NCI-H1417 (cell line): ENCODE results near the gene GALNT11.

ENCODE experiments used
- DNase-seq, 3 experiments: peaks; one replicate each; lab custom pipeline; 2025; lab: John Stamatoyannopoulos, UW

Gene GALNT11

DNA sequence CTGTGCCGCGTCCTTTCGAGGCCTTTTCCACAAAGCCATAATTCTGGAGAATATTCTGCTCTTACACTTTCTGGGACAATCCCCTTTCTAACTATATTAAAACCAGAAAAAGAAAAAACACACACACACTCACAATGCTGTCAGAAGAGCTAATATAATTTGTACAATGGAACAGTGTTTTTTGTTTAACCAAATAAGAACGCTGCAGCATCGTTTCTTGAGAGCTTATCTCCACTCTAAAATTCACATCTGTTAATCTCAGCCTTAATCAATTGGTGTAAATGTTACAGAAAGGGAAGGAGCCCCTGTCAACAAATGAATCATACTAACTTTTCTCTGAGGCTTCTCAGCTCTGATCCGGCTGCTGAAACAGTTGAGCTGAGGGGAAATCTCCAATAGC lies 123.9 kb downstream of the GALNT11 start:
- no peak for DNase-seq

DNA sequence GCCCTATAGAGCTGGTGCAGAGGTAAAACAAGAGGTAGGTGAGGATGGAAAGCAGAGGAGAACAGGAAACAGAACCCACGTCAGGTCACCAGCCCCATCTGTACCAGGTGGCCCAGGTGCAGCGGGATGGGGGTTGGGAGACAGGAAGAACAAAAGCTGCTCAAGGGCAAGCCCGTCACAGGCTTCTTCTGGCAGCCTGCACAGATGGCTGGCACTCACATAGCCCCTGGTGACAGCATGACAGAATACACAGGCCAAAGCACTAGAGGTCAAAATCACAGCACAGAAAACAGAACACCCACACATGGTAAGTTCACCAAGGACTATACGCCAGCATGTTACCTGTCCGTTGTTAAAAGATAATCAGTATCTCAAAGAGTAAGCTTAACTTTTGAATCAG lies 126.8 kb downstream of the GALNT11 start:
- no peak for DNase-seq

DNA sequence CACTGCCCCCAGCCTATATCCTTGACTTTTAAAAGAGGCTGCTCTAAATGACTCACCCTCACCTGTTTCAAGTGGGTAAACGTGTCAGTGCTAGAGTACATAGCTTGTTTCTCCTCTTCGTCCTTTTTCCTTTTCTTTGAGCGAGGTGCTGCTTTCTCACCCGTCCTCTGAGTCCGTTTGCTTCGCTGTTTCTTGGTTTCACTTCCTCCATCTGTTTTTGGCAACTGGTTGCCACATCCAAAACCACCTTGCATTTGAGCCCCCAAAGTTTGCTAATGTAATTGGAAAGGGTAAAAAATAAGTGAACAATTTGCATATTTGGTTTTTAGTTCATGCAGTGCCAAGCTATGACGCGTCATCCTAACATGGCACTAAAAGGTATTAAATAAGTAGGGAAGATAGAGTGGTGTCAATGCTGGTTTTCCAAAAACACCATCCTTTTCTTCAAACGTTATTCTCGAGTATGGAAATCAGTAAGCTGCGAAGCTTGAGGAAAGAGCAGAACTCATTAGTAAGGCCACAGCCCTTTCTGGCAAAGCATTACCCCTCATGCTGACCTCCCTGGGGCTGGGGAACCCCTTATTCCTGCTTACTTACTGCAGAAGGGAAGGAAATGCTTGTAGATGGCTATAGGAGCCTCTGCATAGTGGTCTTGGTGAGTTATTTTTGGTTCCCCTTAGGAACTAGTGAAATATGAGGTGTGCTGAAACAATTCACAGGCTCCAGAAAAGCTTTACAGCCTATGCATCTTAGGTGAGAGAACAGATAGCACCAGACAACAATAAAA lies 133.5 kb downstream of the GALNT11 start:
- no peak for DNase-seq

DNA sequence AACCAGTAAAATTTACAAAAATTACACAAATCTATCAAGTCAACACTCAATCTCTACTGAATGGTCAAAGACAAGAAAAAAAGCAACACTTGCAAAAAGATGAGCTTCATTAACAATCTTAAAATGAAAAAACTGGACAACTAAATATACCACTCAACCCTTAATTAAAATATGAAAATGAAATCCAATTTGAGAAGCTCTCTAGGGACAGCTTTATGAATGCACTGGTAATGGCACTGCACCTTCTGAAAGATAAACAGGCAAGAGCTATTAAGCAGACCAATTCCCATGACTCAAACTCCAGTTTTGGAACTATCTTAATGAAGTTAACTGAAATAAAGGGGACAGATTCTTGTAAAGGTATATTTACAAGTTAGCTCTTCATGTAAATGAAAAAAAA lies 135.7 kb downstream of the GALNT11 start:
- DNase-seq = no peak

DNA sequence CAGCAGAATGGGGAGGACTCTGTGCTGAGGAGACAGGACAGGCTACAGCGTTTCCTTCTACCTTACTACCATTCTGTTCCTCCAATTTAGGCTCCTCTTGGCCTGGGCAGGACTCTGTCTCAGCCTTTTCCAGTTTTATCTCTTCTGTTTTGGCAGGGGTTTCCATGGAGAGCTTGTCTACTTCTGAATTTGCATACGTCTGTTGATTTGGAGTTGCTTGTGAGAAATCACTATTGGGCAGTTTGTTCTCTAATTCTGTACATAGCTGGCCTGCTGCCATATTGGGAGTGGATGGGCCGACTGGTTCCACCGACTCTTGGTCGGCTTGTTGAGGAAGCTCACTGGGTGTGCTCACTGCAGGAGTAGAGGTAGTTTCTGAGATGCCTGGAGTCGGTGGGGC lies 136.8 kb downstream of the GALNT11 start:
- DNase-seq = no peak
